ENCODE results near the gene VPS18.

The VPS18 gene

DNA sequence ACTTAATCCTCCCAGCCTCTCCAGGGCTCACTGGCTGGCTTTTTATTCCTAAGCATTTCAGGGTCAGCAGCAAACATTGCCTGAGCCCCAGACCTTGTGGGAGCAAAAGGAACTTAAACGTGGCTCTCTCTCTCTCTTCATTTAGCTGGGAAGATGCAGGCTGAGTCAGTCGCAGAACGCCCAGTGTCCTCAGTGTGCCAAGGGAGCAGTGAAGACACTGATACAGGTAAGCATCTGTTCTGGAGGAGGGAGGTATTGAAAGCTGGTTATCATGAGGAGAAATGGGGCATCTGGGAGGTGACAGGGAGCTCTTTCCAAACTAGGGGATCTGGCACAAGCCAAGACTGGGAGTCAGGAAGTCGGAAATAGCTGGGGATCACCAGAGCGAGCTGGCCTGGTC lies 24.6 kb upstream of the VPS18 start:
- DNase-seq (ENCODE audit: low spot score) = no peak

- no peak for DNase-seq (ENCODE audit: low spot score)
Observed at GRCh38 chr15:40870716-40871115, 23.5 kb upstream of the VPS18 start.

DNA sequence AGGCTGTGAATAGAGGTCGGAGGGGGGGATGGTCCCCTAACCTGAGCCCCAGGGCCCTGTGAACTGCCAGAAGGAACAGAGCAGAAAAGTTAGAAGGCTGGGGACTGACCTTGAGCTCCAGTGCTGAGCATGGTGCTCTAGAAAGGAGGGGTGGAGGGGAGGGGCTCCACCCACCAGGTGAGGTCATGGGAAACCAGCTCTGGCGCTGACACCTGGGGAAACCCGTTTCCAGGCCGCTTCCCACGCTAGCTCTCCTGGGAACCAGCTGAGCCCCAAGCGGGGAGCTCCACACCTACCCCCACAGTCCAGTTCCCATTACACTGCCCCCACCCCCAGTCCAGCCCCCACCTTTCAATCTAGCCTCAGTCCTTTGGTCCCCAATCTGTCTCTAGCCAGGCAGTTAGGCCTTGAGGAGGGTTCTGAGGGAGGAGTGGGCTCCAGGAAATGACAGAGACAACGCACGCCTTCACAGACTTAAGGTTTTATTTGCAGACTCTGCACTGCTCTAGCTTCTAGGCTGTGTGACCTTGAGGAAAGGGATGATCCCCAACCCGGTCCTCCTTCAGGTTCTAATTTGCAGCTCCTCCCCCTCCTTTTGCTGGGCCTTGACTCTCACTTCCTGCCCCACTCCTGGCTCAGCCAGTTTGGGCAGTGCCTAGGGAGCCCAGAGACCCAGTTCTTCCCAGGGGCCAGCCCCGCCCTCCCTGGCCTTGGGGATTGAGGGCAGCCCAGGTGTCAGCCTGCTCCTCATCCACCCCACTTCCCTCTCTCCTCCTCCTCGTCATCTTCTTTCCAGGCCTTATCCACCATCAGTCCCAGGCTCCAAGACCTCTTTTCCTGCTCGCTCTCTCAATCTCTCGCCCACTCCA lies 22.3 kb upstream of the VPS18 start:
- no peak for DNase-seq (ENCODE audit: low spot score)

DNA sequence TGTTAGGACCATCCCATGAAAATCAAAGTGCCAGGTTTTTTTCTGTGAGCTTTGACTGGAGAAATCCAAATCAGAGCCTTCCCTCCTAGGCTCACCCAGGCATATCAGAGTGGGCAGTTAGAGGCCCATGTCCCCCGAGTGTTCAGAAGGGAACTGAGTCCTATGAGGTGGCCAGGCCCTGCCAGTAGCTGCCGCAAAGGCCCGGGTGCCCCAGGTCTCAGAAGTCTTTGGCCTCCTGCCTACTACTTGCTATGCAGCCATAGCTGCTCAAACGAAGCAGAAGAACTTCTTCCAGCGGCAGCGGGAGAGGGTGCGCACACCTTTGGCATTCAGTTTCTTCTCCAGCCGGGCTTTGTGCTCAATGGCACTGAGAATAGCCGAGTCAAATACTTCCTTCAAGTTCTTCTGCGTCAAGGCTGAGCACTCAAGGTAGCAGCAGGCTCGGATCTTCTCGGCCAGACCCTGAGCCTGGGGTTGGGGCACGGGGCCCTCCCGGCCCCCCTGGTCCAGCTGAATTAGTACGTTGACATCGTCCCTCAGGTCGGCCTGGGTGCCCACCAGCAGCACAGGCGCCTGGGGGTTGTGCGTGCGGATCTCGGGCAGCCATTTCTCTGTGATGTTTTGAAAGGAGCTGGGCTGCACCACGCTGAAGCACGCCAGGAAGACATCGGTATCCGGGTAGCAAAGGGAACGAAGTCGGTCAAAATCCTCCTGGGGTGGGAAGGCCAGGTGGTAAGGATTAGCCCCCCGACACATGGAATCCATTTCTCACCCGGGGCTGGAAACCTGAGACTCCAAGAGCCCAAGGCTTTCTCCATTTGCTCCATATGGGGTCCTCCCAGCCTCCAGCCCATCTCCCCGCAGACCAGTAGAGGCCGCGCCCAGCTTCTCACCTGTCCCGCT lies 21.2 kb upstream of the VPS18 start:
- peak; percentile 37 for DNase-seq (ENCODE audit: low spot score)

DNA sequence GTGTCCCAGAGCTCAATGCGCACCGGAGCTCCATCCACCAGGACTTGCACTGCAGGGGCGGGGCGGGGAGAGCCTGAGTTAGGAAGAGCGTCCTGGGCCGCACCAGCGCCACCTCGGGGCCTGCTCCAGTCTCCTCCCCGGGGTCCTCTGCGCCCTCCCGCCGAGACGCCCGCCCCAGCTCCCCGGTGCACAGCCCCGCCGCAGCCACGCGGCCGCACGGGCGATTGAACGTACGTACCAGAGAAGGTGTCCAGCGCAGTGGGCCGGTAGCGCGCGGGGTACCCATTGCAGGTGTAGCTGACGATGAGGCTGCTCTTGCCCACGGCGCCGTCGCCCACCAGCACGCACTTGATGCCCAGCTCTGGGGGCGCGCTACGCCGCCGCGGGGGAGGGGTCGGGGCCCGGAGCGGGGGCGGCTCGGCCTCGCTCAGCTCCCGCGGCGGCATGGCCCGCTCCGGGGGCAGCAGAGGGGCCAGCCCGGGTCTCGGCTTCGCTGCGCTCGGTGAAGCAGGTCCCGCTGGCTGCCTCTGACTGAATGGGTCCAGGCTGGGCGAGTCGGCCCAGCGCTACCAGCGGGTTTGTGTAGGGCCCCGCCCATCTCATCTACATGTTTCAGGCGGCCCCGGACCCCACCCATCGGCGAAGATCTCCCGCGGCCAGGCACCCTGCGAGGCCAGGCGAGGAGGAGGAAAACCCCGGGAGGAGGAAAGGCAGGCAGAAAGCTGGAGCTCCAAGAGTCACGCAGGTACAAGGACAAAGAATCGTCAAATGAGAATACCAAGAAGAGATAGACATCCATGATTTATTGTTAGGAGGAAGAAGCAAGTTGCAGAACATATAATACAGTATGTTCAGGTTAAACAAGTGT lies 20.3 kb upstream of the VPS18 start, which contains the start of gene RHOV:
Gene RHOV (minus strand): TSS at position 541 of the 868 bp plus-strand sequence. CDS start 95 bp downstream, at position 446.
- peak; percentile 92 for DNase-seq (ENCODE audit: low spot score)

- DNase-seq (ENCODE audit: low spot score) = no peak
Observed at GRCh38 chr15:40875991-40876730, 18.1 kb upstream of the VPS18 start.

- no peak for DNase-seq (ENCODE audit: low spot score)
Observed at GRCh38 chr15:40877694-40878093, 16.6 kb upstream of the VPS18 start.

DNA sequence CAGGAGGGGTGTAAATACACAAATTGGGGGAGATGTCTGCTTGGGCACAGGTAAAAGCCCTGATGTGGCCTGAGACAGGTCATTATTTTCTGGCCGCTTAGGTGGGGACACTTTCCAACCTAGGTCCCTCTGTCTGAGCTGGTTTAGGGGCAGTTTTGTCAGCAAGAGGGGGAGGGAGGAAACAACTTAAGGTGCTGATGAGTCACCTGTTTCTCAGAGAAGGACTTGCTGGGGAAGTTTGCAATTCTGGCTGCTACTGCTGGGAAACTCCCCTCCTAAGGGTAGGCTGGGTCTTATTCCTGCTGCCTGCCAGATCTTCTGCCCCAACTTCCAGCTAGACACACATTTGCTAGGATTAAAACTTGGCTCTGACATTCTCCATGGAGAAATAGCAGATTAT lies 15.5 kb upstream of the VPS18 start:
- no peak for DNase-seq (ENCODE audit: low spot score)

- no peak for DNase-seq (ENCODE audit: low spot score)
Observed at GRCh38 chr15:40879609-40880008, 14.6 kb upstream of the VPS18 start.

DNA sequence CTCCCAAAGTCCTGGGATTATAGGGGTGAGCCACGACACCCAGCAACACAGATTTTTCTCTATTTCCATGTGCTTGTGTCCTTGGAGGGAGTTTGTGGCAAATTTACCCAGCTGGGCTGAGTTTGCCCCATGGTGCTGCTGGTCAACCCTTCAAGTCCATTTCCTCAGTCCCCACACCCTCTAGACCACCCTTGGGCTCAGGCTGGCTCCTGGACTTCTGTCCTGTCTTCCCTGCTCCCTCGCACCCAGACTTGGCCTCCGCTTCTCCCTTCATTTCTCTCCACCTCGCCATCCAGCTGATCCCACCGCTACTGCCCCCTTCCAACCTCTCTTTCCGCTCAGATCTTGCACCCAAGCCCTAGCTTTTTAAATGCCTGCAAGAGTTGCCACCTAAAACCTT lies 12.9 kb upstream of the VPS18 start:
- DNase-seq (ENCODE audit: low spot score) = no peak

GRCh38 chr15:40886586-40886985 lies 7.7 kb upstream of the VPS18 start:
- no peak for DNase-seq (ENCODE audit: low spot score)

DNA sequence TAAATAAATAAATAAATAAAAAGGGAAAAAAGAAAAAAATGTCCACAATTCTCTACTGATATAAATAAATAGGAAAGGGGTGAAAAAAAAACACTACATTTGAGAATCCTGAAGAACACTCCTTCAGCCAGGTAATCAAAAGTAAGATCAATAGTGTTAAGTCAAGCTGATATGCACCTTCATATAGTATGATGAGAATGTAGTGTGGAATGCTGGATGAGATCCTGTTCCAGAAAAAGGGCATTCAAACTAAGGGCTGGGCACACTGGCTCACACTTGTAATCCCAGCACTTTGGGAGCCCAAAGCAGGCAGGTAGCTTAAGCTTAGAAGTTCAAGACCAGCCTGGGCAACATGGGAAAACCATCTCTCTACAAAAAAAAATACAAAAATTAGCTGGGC lies 5.1 kb upstream of the VPS18 start:
- no peak for DNase-seq (ENCODE audit: low spot score)

DNA sequence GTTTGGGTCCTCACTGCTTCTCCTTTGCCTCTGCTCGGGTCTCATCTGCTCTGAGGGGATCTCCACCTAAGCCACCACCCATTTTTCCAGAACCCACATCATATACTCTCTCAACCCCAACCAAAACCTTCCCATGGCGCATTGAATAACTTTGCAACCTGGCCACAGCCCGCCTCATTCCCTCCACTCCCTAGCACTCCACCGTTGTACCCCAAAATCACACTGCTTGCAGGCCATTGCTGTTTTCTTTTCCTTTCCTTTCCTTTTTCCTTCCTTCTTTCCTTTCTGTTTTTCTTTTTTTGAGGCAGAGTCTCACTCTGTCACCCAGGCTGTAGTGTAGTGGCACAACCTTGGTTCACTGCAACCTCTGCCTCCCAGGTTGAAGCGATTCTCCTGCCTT lies 3.1 kb upstream of the VPS18 start:
- DNase-seq (ENCODE audit: low spot score) = no peak

- DNase-seq (ENCODE audit: low spot score) = peak; percentile 51
Observed at GRCh38 chr15:40891810-40892446, 2.3 kb upstream of the VPS18 start.

GRCh38 chr15:40892447-40893012 lies 1.7 kb upstream of the VPS18 start:
- no peak for DNase-seq (ENCODE audit: low spot score)

- DNase-seq (ENCODE audit: low spot score) = no peak
Observed at GRCh38 chr15:40893019-40893670, 1.1 kb upstream of the VPS18 start.

GRCh38 chr15:40894681-40895448 lies 615 bp downstream of the VPS18 start:
- peak; percentile 79 for DNase-seq (ENCODE audit: low spot score)

DNA sequence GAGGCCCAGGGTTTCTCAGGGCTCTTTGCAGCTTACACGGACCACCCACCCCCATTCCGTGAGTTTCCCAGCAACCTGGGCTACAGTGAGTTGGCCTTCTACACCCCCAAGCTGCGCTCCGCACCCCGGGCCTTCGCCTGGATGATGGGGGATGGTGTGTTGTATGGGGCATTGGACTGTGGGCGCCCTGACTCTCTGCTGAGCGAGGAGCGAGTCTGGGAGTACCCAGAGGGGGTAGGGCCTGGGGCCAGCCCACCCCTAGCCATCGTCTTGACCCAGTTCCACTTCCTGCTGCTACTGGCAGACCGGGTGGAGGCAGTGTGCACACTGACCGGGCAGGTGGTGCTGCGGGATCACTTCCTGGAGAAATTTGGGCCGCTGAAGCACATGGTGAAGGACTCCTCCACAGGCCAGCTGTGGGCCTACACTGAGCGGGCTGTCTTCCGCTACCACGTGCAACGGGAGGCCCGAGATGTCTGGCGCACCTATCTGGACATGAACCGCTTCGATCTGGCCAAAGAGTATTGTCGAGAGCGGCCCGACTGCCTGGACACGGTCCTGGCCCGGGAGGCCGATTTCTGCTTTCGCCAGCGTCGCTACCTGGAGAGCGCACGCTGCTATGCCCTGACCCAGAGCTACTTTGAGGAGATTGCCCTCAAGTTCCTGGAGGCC lies 5.4 kb downstream of the VPS18 start:
- DNase-seq (ENCODE audit: low spot score) = no peak

Data from D341Med (cell line).